ENCODE data around the gene RAB6A.
"Not testable (repeated sequence)": the region's sequence is repeated elsewhere in the genome, so short reads cannot be mapped to it uniquely, and the experiment has no call there.

Gene RAB6A

DNA sequence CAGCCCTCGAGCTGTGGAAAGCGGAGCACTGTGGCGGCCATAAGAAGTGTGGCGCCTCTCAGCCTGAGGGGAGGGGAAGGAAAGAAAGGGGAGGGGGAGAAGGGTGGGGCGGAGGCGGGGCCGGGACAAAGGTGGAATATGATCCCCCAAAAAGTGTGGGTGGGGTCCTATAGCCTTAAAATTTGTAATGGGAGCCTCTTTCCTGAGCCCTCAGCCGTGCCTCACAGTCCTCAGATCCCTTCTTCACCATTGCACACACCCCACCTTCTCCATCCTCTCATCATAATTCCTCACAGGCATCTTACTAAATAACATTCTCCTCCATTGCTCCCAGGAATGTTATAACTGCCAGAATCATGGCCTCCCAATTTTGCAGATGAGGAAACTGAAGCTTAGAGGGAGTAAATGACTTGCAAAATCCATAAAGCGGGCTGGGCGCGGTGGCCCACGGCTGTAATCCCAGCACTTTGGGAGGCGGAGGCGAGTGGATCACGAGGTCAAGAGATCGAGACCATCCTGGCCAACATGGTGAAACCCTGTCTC lies 600 bp upstream of the RAB6A start:
- DNase-seq = no peak

DNA sequence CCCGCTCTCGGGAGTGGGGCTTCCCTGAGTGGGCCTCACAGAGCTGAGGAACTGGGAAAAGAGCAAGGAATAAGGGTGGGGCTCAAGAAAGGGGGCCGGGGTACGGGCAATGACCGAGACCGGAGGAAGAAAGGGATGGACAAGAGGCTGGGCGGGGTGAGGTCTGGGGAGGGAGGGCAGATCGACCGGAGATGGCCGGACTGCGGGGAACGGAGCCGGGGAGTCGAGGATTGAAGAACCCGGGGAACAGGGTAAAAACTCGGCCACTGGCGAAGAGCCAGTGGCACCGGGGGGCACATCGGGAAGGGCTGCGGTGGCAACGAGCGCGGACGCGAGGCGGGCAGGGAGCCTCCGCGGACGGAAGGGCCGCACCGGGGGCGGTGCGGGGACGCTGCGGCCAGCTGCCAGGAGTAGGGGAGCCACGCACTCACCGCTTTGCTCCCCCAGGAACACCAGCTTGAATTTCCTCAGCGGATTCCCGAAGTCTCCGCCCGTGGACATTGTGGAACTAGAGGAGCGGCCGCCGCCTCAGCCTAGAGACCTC lies 667 bp downstream of the RAB6A start:
- no peak for DNase-seq

- no peak for DNase-seq
Observed at GRCh38 chr11:73759610-73760134, 1.2 kb downstream of the RAB6A start.

- DNase-seq = no peak
Observed at GRCh38 chr11:73758451-73758850, 2.4 kb downstream of the RAB6A start.

DNA sequence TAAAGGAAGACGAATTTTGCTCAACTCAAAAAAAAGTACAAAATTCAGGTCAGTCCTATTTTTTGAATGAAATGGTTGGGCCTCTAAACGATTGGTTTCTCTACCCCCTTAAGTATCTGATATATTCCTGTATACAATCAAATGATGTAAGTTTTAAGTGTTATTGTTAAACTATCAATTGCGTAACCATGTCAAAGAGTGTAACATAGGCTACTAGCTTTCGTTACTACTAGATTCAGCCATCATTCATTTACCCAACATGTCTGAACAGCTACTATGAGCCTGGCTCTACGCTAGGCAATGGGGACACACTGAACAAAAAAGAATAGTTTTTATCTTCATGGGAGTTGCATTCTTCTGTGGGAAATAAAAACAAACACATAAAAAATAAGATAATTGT lies 3.3 kb downstream of the RAB6A start:
- no peak for DNase-seq

DNA sequence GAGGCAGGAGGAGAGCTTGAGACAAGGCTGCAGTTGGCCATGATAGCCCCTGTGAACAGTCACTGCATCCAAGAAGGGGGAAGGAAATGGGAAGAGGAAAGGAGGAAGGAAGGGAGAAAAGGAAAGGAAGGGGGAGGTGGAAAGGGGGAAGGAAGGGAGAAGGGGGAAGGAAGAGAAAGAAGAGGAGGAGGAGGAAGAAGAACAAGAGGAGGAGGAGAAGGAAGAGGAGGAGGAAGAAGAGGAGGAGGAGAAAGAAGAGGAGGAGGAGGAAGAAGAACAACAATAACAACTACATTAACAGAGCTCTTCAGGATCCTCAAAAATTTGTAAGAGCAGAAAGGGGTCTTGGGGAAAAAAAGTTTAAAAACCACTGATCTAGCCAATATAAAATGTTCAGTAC lies 5.2 kb downstream of the RAB6A start:
- DNase-seq = no peak

GRCh38 chr11:73753938-73754337 lies 6.9 kb downstream of the RAB6A start:
- no peak for DNase-seq

- no peak for DNase-seq
Observed at GRCh38 chr11:73752903-73753302, 8.0 kb downstream of the RAB6A start.

- DNase-seq = no peak
Observed at GRCh38 chr11:73752216-73752867, 8.5 kb downstream of the RAB6A start.

DNA sequence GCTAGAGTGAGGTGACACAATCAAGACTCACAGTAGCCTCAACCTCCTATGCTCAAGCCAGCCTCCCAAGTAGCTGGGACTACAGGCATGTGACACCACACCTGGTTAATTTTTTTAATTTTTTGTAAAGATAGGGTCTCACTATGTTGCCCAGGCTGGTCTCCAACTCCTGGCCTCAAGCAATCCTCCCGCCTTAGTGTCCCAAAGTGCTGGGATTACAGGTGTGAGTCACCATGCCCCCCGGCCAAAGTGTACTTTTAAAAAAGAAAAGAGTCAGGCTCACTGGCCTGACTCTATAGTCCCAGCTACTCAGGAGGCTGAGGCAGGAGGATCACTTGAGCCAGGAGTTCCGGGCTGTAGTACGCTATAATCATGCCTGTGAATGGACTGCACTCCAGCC lies 10.0 kb downstream of the RAB6A start:
- DNase-seq = not testable (repeated sequence)

GRCh38 chr11:73750228-73750627 lies 10.6 kb downstream of the RAB6A start:
- no peak for DNase-seq

- DNase-seq = no peak
Observed at GRCh38 chr11:73749118-73749517, 11.8 kb downstream of the RAB6A start.

GRCh38 chr11:73748300-73748699 lies 12.6 kb downstream of the RAB6A start:
- no peak for DNase-seq

GRCh38 chr11:73747762-73748161 lies 13.1 kb downstream of the RAB6A start:
- no peak for DNase-seq

DNA sequence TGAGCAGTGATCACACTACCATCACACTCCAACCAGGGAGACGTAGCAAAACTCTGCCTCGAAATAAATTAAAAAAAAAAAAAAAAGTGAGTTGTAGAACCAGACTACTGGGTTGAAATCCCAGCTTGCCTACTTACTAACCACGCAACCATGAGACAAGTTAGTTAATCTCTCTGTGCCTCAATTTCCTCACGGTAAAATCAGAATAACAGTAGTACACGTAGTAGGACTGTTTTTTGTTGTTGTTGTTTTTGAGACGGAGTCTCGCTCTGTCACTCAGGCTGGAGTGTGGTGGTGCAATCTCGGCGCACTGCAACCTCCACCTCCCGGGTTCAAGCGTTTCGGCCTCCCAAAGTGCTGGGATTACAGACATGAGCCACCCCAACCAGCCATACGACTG lies 14.2 kb downstream of the RAB6A start:
- DNase-seq = no peak

DNA sequence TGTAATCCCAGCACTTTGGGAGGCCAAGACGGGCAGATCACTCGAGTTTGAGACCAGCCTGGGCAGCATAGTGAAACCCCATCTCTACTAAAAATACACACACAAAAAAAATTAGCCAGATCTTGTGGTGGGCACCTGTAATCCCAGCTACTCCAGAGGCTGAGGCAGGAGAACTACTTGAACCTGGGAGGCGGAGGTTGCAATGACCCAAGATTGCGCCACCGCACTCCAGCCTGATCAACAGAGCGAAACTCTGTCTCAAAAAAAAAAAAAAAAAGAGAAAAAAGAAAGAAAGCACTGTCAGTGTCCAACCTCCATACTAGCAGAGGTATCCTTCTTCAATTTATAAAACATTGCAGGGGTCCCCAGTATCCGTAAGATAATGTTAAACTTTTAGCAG lies 17.8 kb downstream of the RAB6A start:
- no peak for DNase-seq

GRCh38 chr11:73735959-73736358 lies 24.9 kb downstream of the RAB6A start:
- DNase-seq = not testable (repeated sequence)

DNA sequence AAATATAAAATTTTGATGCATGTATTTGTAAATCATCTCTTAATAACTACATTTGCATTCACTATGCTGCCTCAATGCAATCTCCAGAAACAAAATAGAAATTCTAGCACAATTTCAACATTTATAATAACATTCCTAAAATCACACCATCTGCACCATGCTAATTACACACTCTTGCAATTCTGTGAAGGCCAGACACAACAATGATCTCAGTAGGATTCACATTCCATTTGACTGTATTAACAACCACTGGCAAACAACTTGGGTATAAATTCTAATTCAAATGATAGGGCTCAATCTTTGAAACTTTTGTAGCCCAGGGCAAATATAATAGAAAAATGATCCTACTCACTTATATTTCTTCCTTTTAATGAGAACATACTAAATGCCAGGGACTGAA lies 25.9 kb downstream of the RAB6A start:
- DNase-seq = no peak

DNA sequence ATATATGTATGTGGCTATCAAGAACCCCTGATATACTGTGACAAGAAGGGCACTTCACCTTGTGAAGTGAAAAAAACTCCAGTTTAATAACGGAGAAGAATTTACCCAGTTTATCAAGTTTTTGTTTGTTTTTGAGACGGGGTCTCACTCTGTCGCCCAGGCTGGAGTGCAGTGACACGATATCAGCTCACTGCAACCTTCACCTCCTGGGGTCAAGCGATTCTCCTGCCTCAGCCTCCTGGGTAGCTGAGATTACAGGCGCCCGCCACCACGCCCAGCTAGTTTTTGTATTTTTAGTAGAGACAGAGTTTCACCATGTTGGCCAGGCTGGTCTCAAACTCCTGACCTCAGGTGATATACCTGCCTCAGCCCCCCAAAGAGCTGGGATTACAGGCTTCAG lies 26.9 kb downstream of the RAB6A start:
- not testable (repeated sequence) for DNase-seq

DNA sequence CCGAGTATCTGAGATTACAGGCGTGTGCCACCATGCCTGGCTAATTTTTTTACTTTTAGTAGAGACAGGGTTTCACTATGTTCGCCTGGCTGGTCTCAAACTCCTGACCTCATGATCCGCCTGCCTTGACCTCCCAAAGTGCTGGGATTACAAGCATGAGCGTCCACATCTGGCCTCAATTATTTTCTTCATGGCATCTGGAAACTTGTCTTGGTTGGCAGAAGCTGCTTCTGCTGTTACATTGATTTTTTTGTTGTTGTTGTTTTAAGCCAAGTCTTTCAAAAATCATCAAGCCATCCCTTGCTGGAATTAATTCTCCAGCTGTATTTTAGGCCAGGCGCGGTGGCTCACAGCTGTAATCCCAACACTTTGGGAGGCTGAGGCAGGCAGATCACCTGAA lies 27.9 kb downstream of the RAB6A start:
- not testable (repeated sequence) for DNase-seq

- no peak for DNase-seq
Observed at GRCh38 chr11:73729594-73730206, 31.2 kb downstream of the RAB6A start.

DNA sequence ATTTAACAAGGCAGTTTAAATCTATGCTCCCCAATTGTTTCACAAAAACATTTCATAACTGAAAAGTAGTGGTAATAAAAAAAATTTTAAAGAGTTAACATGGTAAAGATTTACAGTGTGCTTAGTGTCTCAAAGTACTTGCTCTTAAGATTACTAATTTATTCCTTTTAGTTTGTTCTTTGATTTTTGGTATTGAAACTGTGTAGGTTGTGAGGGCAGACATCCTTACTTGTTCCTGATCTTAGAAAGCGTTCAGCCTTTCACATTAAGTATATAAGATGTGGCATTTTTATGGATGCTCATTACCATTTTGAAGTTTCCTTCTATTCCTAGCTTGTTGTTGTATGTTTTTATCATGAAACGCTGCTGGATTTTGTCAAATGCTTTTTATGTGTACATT lies 32.9 kb downstream of the RAB6A start:
- no peak for DNase-seq

- no peak for DNase-seq
Observed at GRCh38 chr11:73726825-73727224, 34.0 kb downstream of the RAB6A start.

- no peak for DNase-seq
Observed at GRCh38 chr11:73717136-73717535, 43.7 kb downstream of the RAB6A start.

All from DMS 273 treated with DMSO at 0.1 percent for 48 hours (cell line).